RWPE2 (cell line): ENCODE results near the gene MYO18B.

ENCODE experiments used
- ATAC-seq: fragments of 200-7000 bp; cut with Tn5 transposase; 3 replicates; pipeline ENCODE4 v1.9.1; 2021; ENCODE audit warnings: low read depth
- DNase-seq: peaks from one replicate; pipeline ENCODE4 v3.0.0-alpha.2; 2020; ENCODE audit warnings: low spot score
- H3K27ac ChIP-seq: fragments of 450-650 bp; 2 replicates; pipeline ENCODE4 v1.5.1; 2017; ENCODE audit warnings: mild to moderate bottlenecking; ENCODE audit not compliant: poor library complexity, severe bottlenecking
- H3K27me3 ChIP-seq: fragments of 250-450 bp; sonication (Bioruptor Pico); 2 replicates; pipeline ENCODE4 v1.5.1; 2021; ENCODE audit warnings: mild to moderate bottlenecking, moderate library complexity; ENCODE audit not compliant: insufficient read depth, poor library complexity, severe bottlenecking
- H3K36me3 ChIP-seq: fragments of 250-450 bp; sonication (Bioruptor Pico); 2 replicates; pipeline ENCODE4 v1.5.1; 2020; ENCODE audit warnings: low read depth, mild to moderate bottlenecking, moderate library complexity
- H3K4me1 ChIP-seq: fragments of 250-450 bp; sonication (Bioruptor Pico); 2 replicates; pipeline ENCODE4 v1.5.1; 2021; ENCODE audit warnings: mild to moderate bottlenecking, moderate library complexity; ENCODE audit not compliant: insufficient read depth, poor library complexity, severe bottlenecking
- H3K4me3 ChIP-seq: fragments of 250-450 bp; sonication (Bioruptor Pico); 2 replicates; pipeline ENCODE4 v1.5.1; 2021; ENCODE audit warnings: mild to moderate bottlenecking, moderate library complexity; ENCODE audit not compliant: severe bottlenecking
- H3K9me3 ChIP-seq: fragments of 250-450 bp; sonication (Bioruptor Pico); 2 replicates; pipeline ENCODE4 v1.5.1; 2021; ENCODE audit warnings: mild to moderate bottlenecking, moderate library complexity; ENCODE audit not compliant: severe bottlenecking
- CTCF ChIP-seq: fragments of 450-650 bp; IDR thresholded peaks from one replicate; pipeline ENCODE4 v1.5.1; 2017; ENCODE audit warnings: mild to moderate bottlenecking, moderate library complexity; ENCODE audit not compliant: poor library complexity, severe bottlenecking

Gene MYO18B

GRCh38 chr22:25745341-25746011, 3.5 kb downstream of the MYO18B start:
- Histone ChIP-seq H3K4me1 (peaks cover 8% of the 10 kb centered on the region), H3K36me3 (no peaks in the 10 kb centered on the region), H3K27me3 (no peaks in the 10 kb centered on the region), H3K27ac (peak overlapping the region; percentile 21), H3K9me3 (no peaks in the 10 kb centered on the region), H3K4me3 (no peak overlapping the region)
- DNase-seq (no peak), ATAC-seq (no peak)
- no peak for TF ChIP-seq CTCF

- ATAC-seq, result peak; percentile 40; the same call in 2 of the 3 replicates
- no peak for TF ChIP-seq CTCF
- Histone ChIP-seq H3K4me1 (peaks cover 8% of the 10 kb centered on the region), H3K27me3 (no peaks in the 10 kb centered on the region), H3K9me3 (no peaks in the 10 kb centered on the region), H3K27ac (peak overlapping the region; percentile 21), H3K4me3 (no peak overlapping the region), H3K36me3 (no peaks in the 10 kb centered on the region)
- DNase-seq, result no peak
Observed at GRCh38 chr22:25746012-25746373, 4.0 kb downstream of the MYO18B start.

- Histone ChIP-seq H3K27me3 (no peaks in the 10 kb centered on the region), H3K27ac (peak overlapping the region; percentile 34), H3K9me3 (no peaks in the 10 kb centered on the region), H3K4me3 (no peak overlapping the region), H3K4me1 (peaks cover 8% of the 10 kb centered on the region), H3K36me3 (no peaks in the 10 kb centered on the region)
- peak; percentile 82 for DNase-seq
- peak; percentile 79 for ATAC-seq
- no peak for TF ChIP-seq CTCF
Observed at GRCh38 chr22:25747245-25747944, 5.4 kb downstream of the MYO18B start.

- peaks cover 8% of the 10 kb centered on the region for H3K4me1 ChIP-seq
- DNase-seq (no peak), ATAC-seq (no peak)
- H3K27ac ChIP-seq, result peak overlapping the region; percentile 34
- no peaks in the 10 kb centered on the region for H3K27me3 ChIP-seq
- H3K9me3 ChIP-seq, result no peaks in the 10 kb centered on the region
- H3K4me3 ChIP-seq, result no peak overlapping the region
- no peaks in the 10 kb centered on the region for H3K36me3 ChIP-seq
- no peak for TF ChIP-seq CTCF
Observed at GRCh38 chr22:25748140-25748539, 6.2 kb downstream of the MYO18B start.

GRCh38 chr22:25748704-25749103, 6.7 kb downstream of the MYO18B start:
- no peak overlapping the region for H3K4me3 ChIP-seq
- no peak for TF ChIP-seq CTCF
- no peaks in the 10 kb centered on the region for H3K36me3 ChIP-seq
- no peak overlapping the region for H3K27ac ChIP-seq
- peaks cover 8% of the 10 kb centered on the region for H3K4me1 ChIP-seq
- ATAC-seq (no peak), DNase-seq (no peak)
- no peaks in the 10 kb centered on the region for H3K9me3 ChIP-seq
- H3K27me3 ChIP-seq, result no peaks in the 10 kb centered on the region
